ENCODE data around the gene ZNF789.
"Not testable (repeated sequence)": the region's sequence is repeated elsewhere in the genome, so short reads cannot be mapped to it uniquely, and the experiment has no call there.

ZNF789 gene

DNA sequence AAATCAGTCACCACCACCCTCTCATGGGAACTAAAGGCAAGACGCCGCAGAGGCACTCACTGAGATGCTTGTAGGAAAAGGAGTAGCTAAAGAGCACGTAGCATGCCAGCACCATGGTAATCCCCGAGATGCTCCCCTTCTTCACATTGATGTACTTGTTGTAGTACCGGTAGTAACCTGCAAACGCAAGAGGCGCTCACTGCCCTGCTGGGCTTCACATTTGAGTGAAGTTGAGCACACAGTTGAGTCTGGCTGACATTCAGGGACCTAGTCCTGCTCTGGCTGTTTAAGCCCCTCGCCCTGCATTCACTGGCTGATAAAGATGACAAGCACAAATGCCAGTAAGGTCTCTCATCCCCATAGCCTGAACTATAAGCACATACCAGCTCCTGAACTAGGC lies 13.6 kb upstream of the ZNF789 start:
- DNase-seq: no peak

DNA sequence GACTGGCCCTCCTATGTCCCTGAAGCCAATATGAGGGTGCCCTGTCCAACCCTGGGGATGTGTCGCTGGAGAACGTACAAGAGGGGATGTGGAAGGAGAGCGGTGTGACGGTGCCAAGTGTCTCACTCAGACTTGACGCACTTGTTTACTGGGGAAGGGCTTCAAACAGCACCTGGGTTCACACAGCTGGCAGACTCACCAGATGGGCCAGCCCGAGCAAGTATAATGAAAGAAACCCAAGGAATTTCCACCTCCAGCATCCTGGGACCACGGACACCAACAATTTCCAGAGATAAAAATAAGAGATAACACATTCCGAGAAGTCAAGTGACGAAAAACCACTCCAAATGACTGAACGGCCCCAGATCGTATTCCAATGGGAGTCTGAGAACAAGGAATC lies 12.0 kb upstream of the ZNF789 start:
- no peak for DNase-seq

GRCh38 chr7:99461221-99461620 lies 11.5 kb upstream of the ZNF789 start:
- no peak for DNase-seq

GRCh38 chr7:99465421-99465768 lies 7.3 kb upstream of the ZNF789 start:
- DNase-seq: no peak

DNA sequence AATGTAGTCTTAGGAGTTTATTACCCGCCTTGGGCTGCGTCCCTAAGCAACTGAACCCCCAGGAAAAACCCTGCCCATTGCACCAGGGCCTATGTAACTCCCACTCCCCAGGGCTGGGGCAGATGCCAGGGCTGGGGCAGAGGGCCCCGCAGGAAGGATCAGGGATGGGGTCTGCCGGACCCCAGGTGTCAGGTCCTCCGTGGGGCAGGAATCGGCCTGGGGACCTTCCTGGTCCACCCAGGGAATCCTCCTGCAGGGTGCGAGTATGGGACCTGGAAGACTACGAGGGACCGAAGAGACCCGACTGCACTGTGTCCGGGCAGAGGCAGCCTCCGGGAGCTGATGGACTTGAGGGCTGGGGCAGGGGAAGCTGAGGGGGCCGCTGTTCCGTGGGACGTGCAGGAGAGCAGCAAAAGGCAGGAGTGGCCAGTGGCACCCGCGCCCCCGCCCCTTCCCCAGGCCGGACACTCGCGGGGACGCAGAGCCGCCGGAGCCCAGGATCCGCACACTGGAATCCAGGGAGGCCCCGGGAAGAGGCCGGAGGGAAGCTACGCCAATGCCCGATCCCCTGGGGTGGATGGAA lies 4.3 kb upstream of the ZNF789 start:
- DNase-seq: no peak

- no peak for DNase-seq
Measured at GRCh38 chr7:99469381-99470065, 3.2 kb upstream of the ZNF789 start.

- no peak for DNase-seq
Measured at GRCh38 chr7:99473315-99473596, 566 bp downstream of the ZNF789 start.

- no peak for DNase-seq
Measured at GRCh38 chr7:99476107-99476506, 3.4 kb downstream of the ZNF789 start.

- no peak for DNase-seq
Measured at GRCh38 chr7:99478464-99479440, 6.1 kb downstream of the ZNF789 start.

DNA sequence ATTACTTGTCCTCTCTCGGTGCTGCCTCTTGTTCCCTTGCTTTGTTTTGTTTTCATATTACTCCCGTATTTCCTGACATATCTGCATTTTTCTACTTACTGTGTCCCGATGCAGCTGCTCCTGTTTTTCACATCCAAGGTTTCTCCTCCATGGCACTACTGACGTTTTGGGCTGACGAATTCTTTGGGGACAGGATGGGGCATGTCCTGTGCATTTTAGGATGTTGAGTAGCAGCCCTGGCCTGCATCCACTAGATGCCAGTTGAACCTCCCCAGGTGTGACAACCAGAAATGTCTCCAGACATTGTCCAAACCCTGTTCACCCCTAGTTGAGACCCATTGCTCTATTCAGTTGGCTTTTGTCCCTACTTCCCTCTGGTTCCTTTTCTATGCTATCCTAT lies 12.4 kb downstream of the ZNF789 start:
- DNase-seq: no peak

DNA sequence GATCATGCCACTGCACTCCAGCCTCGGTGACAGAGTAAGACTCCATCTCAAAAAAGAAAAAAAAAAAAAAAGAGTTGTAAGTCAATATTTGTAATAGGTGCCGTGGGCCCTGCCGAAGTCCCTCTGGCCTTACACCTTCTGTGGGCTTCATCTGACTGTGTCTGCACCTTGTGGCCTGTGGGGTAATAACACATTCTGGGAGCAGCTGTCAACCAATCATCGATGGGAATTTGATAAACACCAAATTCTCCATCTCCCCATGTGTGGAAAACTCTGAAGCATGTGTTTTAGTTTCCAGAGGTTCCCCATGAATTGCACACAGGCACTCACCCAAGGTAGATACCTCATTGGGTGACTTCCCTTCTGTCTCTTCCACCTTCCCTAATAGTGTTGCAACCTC lies 16.5 kb downstream of the ZNF789 start:
- no peak for DNase-seq

- no peak for DNase-seq
Measured at GRCh38 chr7:99490878-99491277, 18.2 kb downstream of the ZNF789 start.

DNA sequence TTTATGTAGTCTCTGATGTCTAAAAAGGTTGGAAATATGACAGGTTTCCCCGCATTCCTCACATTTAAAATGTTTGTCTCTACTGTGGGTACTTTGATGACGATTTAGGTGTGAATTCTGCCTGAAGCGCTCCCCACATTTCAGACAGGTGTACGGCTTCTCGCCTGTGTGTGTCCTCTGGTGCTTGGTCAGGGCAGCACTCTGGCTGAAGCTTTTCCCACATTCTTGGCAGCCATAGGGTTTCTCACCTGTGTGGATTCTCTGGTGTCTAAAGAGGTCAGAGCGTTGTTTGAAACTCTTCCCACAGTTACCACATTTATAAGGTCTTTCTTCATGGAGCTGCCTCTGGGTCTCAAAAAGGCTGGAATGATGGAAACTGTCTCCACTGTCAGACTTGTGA lies 21.1 kb downstream of the ZNF789 start:
- no peak for DNase-seq

DNA sequence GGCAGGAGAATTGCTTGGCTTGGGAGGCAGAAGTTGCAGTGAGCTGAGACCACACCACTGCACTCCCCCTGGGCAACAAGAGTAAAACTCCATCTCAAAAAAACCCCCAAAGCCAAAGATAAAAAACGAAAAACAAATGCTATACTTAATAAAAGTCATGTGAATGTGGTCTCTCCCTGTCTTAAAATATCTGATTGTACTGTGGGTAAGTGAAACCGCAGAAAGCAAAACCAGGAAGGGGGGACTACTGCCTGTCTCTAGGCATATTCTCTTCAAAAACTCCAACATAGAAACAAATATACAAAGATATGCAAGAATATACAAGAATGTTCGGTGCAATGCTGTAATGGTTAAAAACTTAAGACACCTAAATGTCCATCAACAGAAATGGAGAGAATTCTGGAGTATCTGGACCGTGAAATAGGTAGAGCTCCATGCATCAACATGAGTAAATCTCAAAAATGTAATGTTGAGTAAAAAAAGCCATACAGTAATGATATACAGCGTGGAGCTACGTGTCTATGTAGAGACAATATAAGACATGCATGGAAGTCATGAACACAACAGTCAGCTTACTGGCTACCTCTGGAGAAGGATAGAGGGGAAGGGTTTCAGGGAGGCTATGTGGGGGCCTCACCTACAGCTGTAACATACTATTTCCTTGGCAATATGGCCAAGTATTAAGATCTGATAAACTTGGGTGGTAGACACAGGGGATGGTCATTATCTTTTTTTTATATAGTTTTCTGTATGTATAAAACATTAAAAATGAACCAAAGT lies 25.3 kb downstream of the ZNF789 start:
- DNase-seq: no peak

- no peak for DNase-seq
Measured at GRCh38 chr7:99498546-99498944, 25.9 kb downstream of the ZNF789 start.

DNA sequence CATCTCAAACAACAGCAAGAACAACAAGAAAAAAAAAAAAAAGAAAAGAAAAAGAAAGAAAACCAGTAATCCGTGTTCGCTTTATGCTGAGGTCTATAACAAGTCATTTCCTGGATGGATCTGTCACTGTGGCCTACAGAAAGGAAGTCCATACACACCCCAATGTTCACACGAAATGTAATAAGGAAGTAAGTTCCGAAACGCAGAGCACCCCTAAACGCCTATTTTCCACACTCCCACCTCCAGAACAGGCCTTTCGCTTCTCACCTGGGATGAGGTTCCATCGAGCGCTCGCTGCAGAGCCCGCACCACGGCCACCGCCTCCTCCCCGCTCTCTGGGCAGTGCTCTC lies 26.7 kb downstream of the ZNF789 start:
- DNase-seq: no peak

- peak; percentile 83 for DNase-seq
Measured at GRCh38 chr7:99499721-99500636, 27.3 kb downstream of the ZNF789 start, which contains the start of gene ZNF394. ZNF394 (minus strand) TSS chr7:99500281; CDS start chr7:99500093, 188 bp downstream.

DNA sequence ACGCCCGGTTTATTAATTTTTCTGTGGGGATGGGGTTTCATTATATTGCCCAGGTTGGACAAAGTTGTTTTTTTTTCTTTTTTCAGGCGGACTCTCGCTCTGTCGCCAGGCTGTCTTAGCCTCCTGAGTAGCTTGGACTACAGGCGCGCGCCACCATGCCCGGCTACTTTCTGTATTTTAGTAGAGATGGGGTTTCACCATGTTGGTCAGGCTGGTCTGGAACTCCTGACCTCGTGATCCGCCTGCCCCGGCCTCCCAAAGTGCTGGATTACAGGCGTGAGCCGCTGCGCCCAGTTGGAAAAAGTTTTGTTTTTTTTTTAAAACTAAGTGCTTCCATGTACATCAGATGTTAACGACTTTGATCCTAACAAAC lies 27.9 kb downstream of the ZNF789 start:
- DNase-seq: no peak

- not testable (repeated sequence) for DNase-seq
Measured at GRCh38 chr7:99501236-99501635, 28.5 kb downstream of the ZNF789 start.

GRCh38 chr7:99504281-99504602 lies 31.6 kb downstream of the ZNF789 start:
- no peak for DNase-seq

DNA sequence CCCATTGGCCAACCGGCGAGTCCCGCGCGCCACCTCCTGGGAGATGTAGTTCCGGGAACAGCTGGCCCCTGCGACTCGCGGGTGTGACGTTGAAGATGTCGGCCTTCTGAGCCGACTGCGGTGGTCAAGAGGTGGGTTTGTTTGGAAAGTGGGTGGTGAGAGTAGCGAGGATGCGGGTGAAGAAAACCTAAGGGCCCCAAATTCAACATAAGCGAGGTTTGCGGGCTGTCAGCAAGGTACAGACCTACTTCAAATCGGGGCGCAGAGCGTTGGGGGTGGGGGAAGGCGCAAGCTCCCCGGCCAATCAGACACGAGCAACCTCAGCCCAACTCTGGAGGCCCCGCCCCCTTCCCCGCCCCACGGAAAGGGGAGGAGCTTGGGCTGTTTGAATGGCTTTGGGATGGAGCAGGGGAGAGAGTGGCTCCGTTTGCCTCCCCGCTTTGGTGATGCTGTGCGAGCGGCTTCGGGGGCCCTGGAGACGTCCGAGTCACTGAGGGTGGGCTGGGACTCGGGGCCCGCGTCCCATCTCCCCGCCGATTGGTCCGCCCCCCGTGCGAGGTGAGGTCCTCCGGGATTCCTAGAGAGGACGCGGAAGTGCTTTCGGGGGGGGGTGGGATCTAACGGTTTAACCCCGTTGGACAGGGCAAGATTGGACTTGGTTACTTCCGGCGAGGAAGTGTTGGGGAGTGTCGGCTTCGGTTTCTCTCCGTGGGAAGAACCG lies 32.1 kb downstream of the ZNF789 start, which contains the start of gene ZKSCAN5:
ZKSCAN5 (plus strand) TSS at position 60 of the 721 bp plus-strand sequence. CDS start 1,383 bp downstream, outside the sequence.
- DNase-seq: peak; percentile 97

DNA sequence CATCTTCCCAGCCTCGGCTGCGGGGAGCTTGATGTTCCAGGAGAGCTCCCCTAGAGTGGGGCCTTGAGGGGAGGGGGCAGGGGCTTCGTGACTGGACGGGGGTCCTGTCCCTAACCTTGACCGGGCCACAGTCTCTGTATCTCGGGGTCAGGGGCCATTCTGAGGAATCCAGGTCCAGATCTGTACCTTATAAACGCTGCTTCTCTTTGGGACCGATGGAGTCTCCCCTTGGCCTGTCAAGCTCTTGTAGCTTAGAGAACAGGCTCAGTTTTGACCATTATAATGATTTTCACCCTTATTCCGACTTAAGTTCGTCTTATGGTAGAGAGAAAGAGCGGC lies 32.6 kb downstream of the ZNF789 start:
- DNase-seq: no peak

Measured in T-helper 9 cell (primary cell).